Memory B cell (primary cell): ENCODE data around the gene OS9.
A peak's percentile ranks its signal among the peaks of the same experiment; 100 is the strongest.

Experiments used
- ATAC-seq: fragments of 150-1000 bp; cut with Tn5 transposase; 2 replicates; pipeline ENCODE4 v1.10.0; 2021; ENCODE audit warnings: low read depth, mild to moderate bottlenecking, moderate library complexity
- DNase-seq, 2 donors: peaks; one replicate each; pipeline ENCODE4 v3.0.0; 2022; ENCODE audit warnings: low spot score in 2 of 2
- H3K27ac Mint-ChIP-seq: one replicate; pipeline ENCODE4 v1.8.0; 2022; ENCODE audit warnings: mild to moderate bottlenecking, moderate library complexity, mixed read lengths
- H3K27me3 Mint-ChIP-seq: one replicate; pipeline ENCODE4 v1.8.0; 2022; ENCODE audit warnings: mixed read lengths
- H3K36me3 Mint-ChIP-seq: one replicate; pipeline ENCODE4 v1.8.0; 2022; ENCODE audit warnings: mild to moderate bottlenecking, mixed read lengths
- H3K4me1 Mint-ChIP-seq: one replicate; pipeline ENCODE4 v1.8.0; 2022; ENCODE audit warnings: mixed read lengths
- H3K4me3 Mint-ChIP-seq: one replicate; pipeline ENCODE4 v1.8.0; 2022; ENCODE audit warnings: mild to moderate bottlenecking, moderate library complexity, mixed read lengths
- H3K9me3 Mint-ChIP-seq: one replicate; pipeline ENCODE4 v1.8.0; 2022; ENCODE audit warnings: mixed read lengths

Gene OS9

GRCh38 chr12:57741413-57741789 lies 47.5 kb downstream of the OS9 start:
- no peaks in the 10 kb centered on the region for H3K9me3 Mint-ChIP-seq
- DNase-seq (no peak), ATAC-seq (no peak)
- H3K27ac Mint-ChIP-seq = peak overlapping the region; percentile 87
- H3K4me3 Mint-ChIP-seq = peak overlapping the region; percentile 90
- H3K27me3 Mint-ChIP-seq = no peaks in the 10 kb centered on the region
- peaks cover 48% of the 10 kb centered on the region for H3K4me1 Mint-ChIP-seq
- H3K36me3 Mint-ChIP-seq = peaks cover 8% of the 10 kb centered on the region

GRCh38 chr12:57741844-57742738 lies 48.2 kb downstream of the OS9 start:
- no peaks in the 10 kb centered on the region for H3K9me3 Mint-ChIP-seq
- DNase-seq = peak; percentile 37 to 67
- ATAC-seq = peak; percentile 54

GRCh38 chr12:57743769-57744168 lies 49.8 kb downstream of the OS9 start:
- ATAC-seq = no peak
- peaks cover 18% of the 10 kb centered on the region for H3K36me3 Mint-ChIP-seq
- H3K4me3 Mint-ChIP-seq = peak overlapping the region; percentile 92
- no peak for DNase-seq
- H3K9me3 Mint-ChIP-seq = no peaks in the 10 kb centered on the region
- H3K4me1 Mint-ChIP-seq = peaks cover 49% of the 10 kb centered on the region
- H3K27me3 Mint-ChIP-seq = no peaks in the 10 kb centered on the region
- peak overlapping the region; percentile 92 for H3K27ac Mint-ChIP-seq

More at GRCh38 chr12:57741844-57742738, 48.2 kb downstream of the OS9 start:
- H3K4me3 Mint-ChIP-seq = peak overlapping the region; percentile 90
- H3K27ac Mint-ChIP-seq = peak overlapping the region; percentile 87
- H3K4me1 Mint-ChIP-seq = peaks cover 49% of the 10 kb centered on the region
- peaks cover 9% of the 10 kb centered on the region for H3K36me3 Mint-ChIP-seq
- H3K27me3 Mint-ChIP-seq = no peaks in the 10 kb centered on the region

GRCh38 chr12:57744194-57744776 lies 50.4 kb downstream of the OS9 start:
- Mint-ChIP-seq H3K36me3 (peaks cover 21% of the 10 kb centered on the region), H3K9me3 (no peaks in the 10 kb centered on the region), H3K4me3 (peak overlapping the region; percentile 92), H3K27ac (peak overlapping the region; percentile 92), H3K4me1 (peaks cover 47% of the 10 kb centered on the region), H3K27me3 (no peaks in the 10 kb centered on the region)
- peak; percentile 80 to 84 for DNase-seq
- peak; percentile 65 for ATAC-seq

- peaks cover 20% of the 10 kb centered on the region for H3K36me3 Mint-ChIP-seq
- H3K27ac Mint-ChIP-seq = peak within 1 kb of the TSS; percentile 92
- H3K4me1 Mint-ChIP-seq = peaks cover 45% of the 10 kb centered on the region
- no peaks in the 10 kb centered on the region for H3K27me3 Mint-ChIP-seq
- H3K4me3 Mint-ChIP-seq = peak within 1 kb of the TSS; percentile 92
- ATAC-seq = peak; percentile 79
- DNase-seq = peak; percentile 80 to 93
- H3K9me3 Mint-ChIP-seq = no peaks in the 10 kb centered on the region
Observed at GRCh38 chr12:57744777-57745484, 51.0 kb downstream of the OS9 start, which contains the start of gene TSPAN31. Gene TSPAN31 (plus strand): TSS chr12:57745039. CDS start chr12:57745155, 116 bp downstream.

GRCh38 chr12:57745485-57745881 lies 51.6 kb downstream of the OS9 start:
- peaks cover 44% of the 10 kb centered on the region for H3K4me1 Mint-ChIP-seq
- no peaks in the 10 kb centered on the region for H3K9me3 Mint-ChIP-seq
- peak overlapping the region; percentile 92 for H3K4me3 Mint-ChIP-seq
- H3K36me3 Mint-ChIP-seq = peaks cover 20% of the 10 kb centered on the region
- DNase-seq (no peak), ATAC-seq (no peak)
- peak overlapping the region; percentile 92 for H3K27ac Mint-ChIP-seq
- H3K27me3 Mint-ChIP-seq = no peaks in the 10 kb centered on the region

GRCh38 chr12:57746025-57746424 lies 52.1 kb downstream of the OS9 start:
- DNase-seq (no peak), ATAC-seq (no peak)
- peak overlapping the region; percentile 92 for H3K27ac Mint-ChIP-seq
- peaks cover 39% of the 10 kb centered on the region for H3K4me1 Mint-ChIP-seq
- H3K4me3 Mint-ChIP-seq = peak overlapping the region; percentile 92
- no peaks in the 10 kb centered on the region for H3K9me3 Mint-ChIP-seq
- no peaks in the 10 kb centered on the region for H3K27me3 Mint-ChIP-seq
- peaks cover 20% of the 10 kb centered on the region for H3K36me3 Mint-ChIP-seq

- peaks cover 20% of the 10 kb centered on the region for H3K36me3 Mint-ChIP-seq
- no peak for ATAC-seq
- no peak for DNase-seq
- H3K27ac Mint-ChIP-seq = no peak overlapping the region
- H3K4me1 Mint-ChIP-seq = peaks cover 45% of the 10 kb centered on the region
- H3K27me3 Mint-ChIP-seq = no peaks in the 10 kb centered on the region
- H3K4me3 Mint-ChIP-seq = no peak overlapping the region
- H3K9me3 Mint-ChIP-seq = no peaks in the 10 kb centered on the region
Observed at GRCh38 chr12:57749061-57749460, 55.1 kb downstream of the OS9 start.

GRCh38 chr12:57750561-57751431 lies 56.9 kb downstream of the OS9 start:
- H3K27ac Mint-ChIP-seq = peak overlapping the region; percentile 85
- H3K4me1 Mint-ChIP-seq = peaks cover 40% of the 10 kb centered on the region

GRCh38 chr12:57751432-57751787 lies 57.5 kb downstream of the OS9 start:
- H3K27ac Mint-ChIP-seq = peak overlapping the region; percentile 85
- no peak for ATAC-seq
- no peaks in the 10 kb centered on the region for H3K9me3 Mint-ChIP-seq
- no peak for DNase-seq
- H3K27me3 Mint-ChIP-seq = no peaks in the 10 kb centered on the region
- peaks cover 18% of the 10 kb centered on the region for H3K36me3 Mint-ChIP-seq
- H3K4me3 Mint-ChIP-seq = peak overlapping the region; percentile 86
- peaks cover 36% of the 10 kb centered on the region for H3K4me1 Mint-ChIP-seq

More at GRCh38 chr12:57750561-57751431, 56.9 kb downstream of the OS9 start:
- Mint-ChIP-seq H3K36me3 (peaks cover 20% of the 10 kb centered on the region), H3K4me3 (peak overlapping the region; percentile 86), H3K9me3 (no peaks in the 10 kb centered on the region), H3K27me3 (no peaks in the 10 kb centered on the region)
- ATAC-seq (no peak), DNase-seq (no peak)

- peak; percentile 79 for ATAC-seq
- DNase-seq = peak; percentile 97 to 98
- no peaks in the 10 kb centered on the region for H3K27me3 Mint-ChIP-seq
- H3K9me3 Mint-ChIP-seq = no peaks in the 10 kb centered on the region
- H3K4me3 Mint-ChIP-seq = peak within 1 kb of the TSS; percentile 86
- H3K36me3 Mint-ChIP-seq = peaks cover 17% of the 10 kb centered on the region
- peaks cover 38% of the 10 kb centered on the region for H3K4me1 Mint-ChIP-seq
- H3K27ac Mint-ChIP-seq = peak within 1 kb of the TSS; percentile 85
Observed at GRCh38 chr12:57751788-57752667, 58.1 kb downstream of the OS9 start, which contains the start of gene CDK4. Gene CDK4 (minus strand): TSS chr12:57752310. CDS start chr12:57751717, 593 bp downstream.

GRCh38 chr12:57752668-57753000 lies 58.7 kb downstream of the OS9 start:
- ATAC-seq (no peak), DNase-seq (no peak)
- Mint-ChIP-seq H3K4me1 (peaks cover 38% of the 10 kb centered on the region), H3K4me3 (peak overlapping the region; percentile 86), H3K9me3 (no peaks in the 10 kb centered on the region), H3K27ac (peak overlapping the region; percentile 85), H3K36me3 (peaks cover 12% of the 10 kb centered on the region), H3K27me3 (no peaks in the 10 kb centered on the region)
